K562 (cell line): Measurements from ENCODE around the gene NPEPPS. TPM values are rescaled to one million over a fixed set of nuclear protein-coding genes. Genes with fewer than 3 reads are reported as not detected.

Experiments
- BMI1 ChIP-seq: fragments of 150-350 bp; IDR thresholded peaks from 2 replicates; pipeline ENCODE4 v1.6.1; 2014; ENCODE audit warnings: low read length
- E2F3 ChIP-seq: fragments of 250-450 bp; sonication (Bioruptor Pico); IDR thresholded peaks from 2 replicates; pipeline ENCODE4 v1.4.0; 2020; ENCODE audit warnings: mild to moderate bottlenecking
- HEY1 ChIP-seq: fragments of 250-450 bp; sonication (Bioruptor Pico); IDR thresholded peaks from 2 replicates; pipeline ENCODE4 v1.5.0; 2020; ENCODE audit warnings: mild to moderate bottlenecking, moderate library complexity, borderline replicate concordance
- KLF13 ChIP-seq: fragments of 450-650 bp; IDR thresholded peaks from 2 replicates; pipeline ENCODE4 v1.6.1; 2016; ENCODE audit warnings: missing genetic modification characterization, low read depth, mild to moderate bottlenecking, missing compliant biosample characterization, moderate library complexity, borderline replicate concordance
- NFATC3 ChIP-seq: fragments of 450-650 bp; IDR thresholded peaks from 2 replicates; pipeline ENCODE4 v1.6.1; 2017; ENCODE audit warnings: mild to moderate bottlenecking
- POLR2AphosphoS5 ChIP-seq: IDR thresholded peaks from 2 replicates; pipeline ENCODE4 v1.6.1; 2011; ENCODE audit warnings: mild to moderate bottlenecking, low read depth, low read length, moderate library complexity; ENCODE audit not compliant: control insufficient read depth, insufficient read depth
- POU5F1 ChIP-seq: fragments of 150-350 bp; IDR thresholded peaks from 2 replicates; pipeline ENCODE4 v1.6.1; 2014; ENCODE audit warnings: borderline replicate concordance, low read length, low read depth, mild to moderate bottlenecking; ENCODE audit not compliant: partially characterized antibody
- SNRNP70 ChIP-seq: fragments of 200-400 bp; formaldehyde crosslinking; optimal IDR thresholded peaks from 2 replicates; pipeline ENCODE3; 2017; ENCODE audit warnings: low read depth, low read length
- SP2 ChIP-seq: IDR thresholded peaks from 2 replicates; pipeline ENCODE4 v1.6.1; 2011; ENCODE audit warnings: mild to moderate bottlenecking, low read depth, low read length, moderate library complexity; ENCODE audit not compliant: poor library complexity, severe bottlenecking; ENCODE audit errors: extremely low read depth
- UBTF ChIP-seq, 2 experiments: IDR thresholded peaks; 2 replicates each; pipeline ENCODE4 v1.6.1; 2012; ENCODE audit warnings: improper control_type of control experiment in 2 of 2, low read depth in 2 of 2, low read length in 2 of 2, borderline replicate concordance in 1 of 2
- ZNF212 ChIP-seq: fragments of 450-650 bp; formaldehyde crosslinking; IDR thresholded peaks from 2 replicates; pipeline ENCODE4 v1.4.0; 2020; ENCODE audit warnings: mild to moderate bottlenecking
- ZNF507 ChIP-seq: conservative IDR thresholded peaks from 2 replicates; pipeline ENCODE4 v1.6.1; 2017; ENCODE audit warnings: missing genetic modification characterization, missing compliant biosample characterization
- polyA plus RNA-seq, 8 experiments: library from polyadenylated mRNA; depleted of rRNA in 4 of 8; stranded (reverse) in 5 of 8; unstranded in 3 of 8; fragments of >200 nt; fragmentation: Nextera tagmentation in 2 of 8; fragmentation: Illumina TruSeq in 1 of 8; extraction: Ambion mirVana in 2 of 8; extraction: Trizol in 1 of 8; gene quantifications; 2 replicates each; pipeline versions ENCODE4 v1.2.1 to v1.2.3, GENCODE V29; 2011 to 2014; ENCODE audit warnings: inconsistent platforms in 1 of 8, missing spikeins in 1 of 8
- total RNA-seq, 7 experiments: library from RNA; depleted of rRNA in 6 of 7; stranded (reverse); fragments of >200 nt in 6 of 7; fragmentation: Illumina TruSeq in 2 of 7; extraction: Trizol in 2 of 7; gene quantifications; 2 replicates each; pipeline versions ENCODE4 v1.2.1 to v1.2.3, GENCODE V29; 2011 to 2021; ENCODE audit warnings: low replicate concordance in 1 of 7
- TF ChIP-seq, protein P1 (sequence below): IDR thresholded peaks from 3 replicates; pipeline ENCODE4 v1.6.1; 2011; ENCODE audit warnings: borderline replicate concordance, mild to moderate bottlenecking, moderate library complexity; ENCODE audit not compliant: insufficient read length; ENCODE audit errors: extremely low read depth
- TF ChIP-seq, protein P2 (sequence below): fragments of 250-450 bp; sonication (Bioruptor Pico); IDR thresholded peaks from 2 replicates; pipeline ENCODE4 v1.4.0; 2020; ENCODE audit warnings: mild to moderate bottlenecking
- TF ChIP-seq, protein P3 (sequence below): sonication (generic); formaldehyde crosslinking; IDR thresholded peaks from 2 replicates; pipeline ENCODE4 v1.8.1; 2023; ENCODE audit warnings: mild to moderate bottlenecking, missing genetic modification reagents, moderate library complexity
- TF ChIP-seq, protein P4 (sequence below): sonication (generic); formaldehyde crosslinking; IDR thresholded peaks from 2 replicates; pipeline ENCODE4 v1.9.0; 2022; ENCODE audit warnings: mild to moderate bottlenecking, missing genetic modification reagents

NPEPPS gene
- total and polyA plus RNA-seq, 9 of the 15 experiments (the other 6 are each of a cell fraction or from before 2014, with no cell fraction given) = 21.4 to 108 (median 46.0) TPM

DNA sequence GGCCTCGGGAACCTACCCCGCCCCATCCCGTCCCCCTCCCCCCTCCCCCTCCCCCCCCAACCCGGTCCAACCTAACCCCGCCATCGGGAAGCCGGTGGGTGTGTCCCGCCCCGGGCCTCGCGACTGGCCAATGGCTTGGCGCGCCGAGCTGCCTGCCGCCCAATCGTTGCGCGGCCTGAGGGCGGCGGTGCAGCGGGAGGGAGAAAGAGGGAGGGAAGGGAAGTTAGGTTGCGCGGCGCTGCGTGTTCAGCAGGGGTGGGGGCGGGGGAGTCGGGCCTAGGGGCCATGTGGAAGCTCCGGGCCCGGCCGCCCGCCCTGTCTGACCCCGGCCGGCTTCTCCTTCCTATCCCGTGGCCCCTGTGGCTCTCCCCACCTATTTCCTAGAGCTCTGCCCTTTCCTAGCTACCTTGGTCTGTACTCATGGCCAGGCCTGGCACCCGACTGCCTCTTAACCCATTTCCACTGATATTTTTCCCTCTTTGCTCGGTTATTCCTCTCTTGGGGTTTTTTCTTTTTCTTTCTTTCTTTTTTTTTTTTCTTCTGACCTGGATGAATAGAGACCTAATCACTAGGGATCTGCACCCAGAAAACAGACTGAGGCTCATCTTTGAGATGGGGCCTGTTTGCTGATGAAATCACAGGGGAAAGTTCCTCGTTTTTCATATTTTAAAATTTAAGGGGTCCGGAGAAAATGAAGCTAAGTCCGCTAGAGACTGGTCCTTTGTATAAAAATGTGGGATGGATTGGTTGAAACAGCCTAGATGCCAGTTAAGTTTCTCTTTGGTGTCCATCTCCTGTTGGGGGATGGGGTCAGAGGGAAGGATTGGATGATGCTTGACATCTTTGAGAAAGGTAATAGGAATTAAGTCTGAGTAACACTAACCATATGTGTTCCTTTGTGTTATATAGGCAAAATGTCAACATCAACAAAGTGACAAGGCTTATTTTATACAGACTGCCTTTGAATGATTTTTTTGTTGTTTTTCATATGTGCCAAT, 119.9 kb downstream of the NPEPPS start (continued):
- TF ChIP-seq ZNF212 = no peak
- peak; percentile 81 for TF ChIP-seq SP2
- TF ChIP-seq E2F3 (CRISPR knock-in tag) = 0 out of 2 replicates have a peak, but pooled peaks have one; percentile 11
- TF ChIP-seq, protein P1, sequence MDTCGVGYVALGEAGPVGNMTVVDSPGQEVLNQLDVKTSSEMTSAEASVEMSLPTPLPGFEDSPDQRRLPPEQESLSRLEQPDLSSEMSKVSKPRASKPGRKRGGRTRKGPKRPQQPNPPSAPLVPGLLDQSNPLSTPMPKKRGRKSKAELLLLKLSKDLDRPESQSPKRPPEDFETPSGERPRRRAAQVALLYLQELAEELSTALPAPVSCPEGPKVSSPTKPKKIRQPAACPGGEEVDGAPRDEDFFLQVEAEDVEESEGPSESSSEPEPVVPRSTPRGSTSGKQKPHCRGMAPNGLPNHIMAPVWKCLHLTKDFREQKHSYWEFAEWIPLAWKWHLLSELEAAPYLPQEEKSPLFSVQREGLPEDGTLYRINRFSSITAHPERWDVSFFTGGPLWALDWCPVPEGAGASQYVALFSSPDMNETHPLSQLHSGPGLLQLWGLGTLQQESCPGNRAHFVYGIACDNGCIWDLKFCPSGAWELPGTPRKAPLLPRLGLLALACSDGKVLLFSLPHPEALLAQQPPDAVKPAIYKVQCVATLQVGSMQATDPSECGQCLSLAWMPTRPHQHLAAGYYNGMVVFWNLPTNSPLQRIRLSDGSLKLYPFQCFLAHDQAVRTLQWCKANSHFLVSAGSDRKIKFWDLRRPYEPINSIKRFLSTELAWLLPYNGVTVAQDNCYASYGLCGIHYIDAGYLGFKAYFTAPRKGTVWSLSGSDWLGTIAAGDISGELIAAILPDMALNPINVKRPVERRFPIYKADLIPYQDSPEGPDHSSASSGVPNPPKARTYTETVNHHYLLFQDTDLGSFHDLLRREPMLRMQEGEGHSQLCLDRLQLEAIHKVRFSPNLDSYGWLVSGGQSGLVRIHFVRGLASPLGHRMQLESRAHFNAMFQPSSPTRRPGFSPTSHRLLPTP = no peak
- TF ChIP-seq NFATC3 = no peak
- TF ChIP-seq SNRNP70 = no peak
- TF ChIP-seq, protein P2, sequence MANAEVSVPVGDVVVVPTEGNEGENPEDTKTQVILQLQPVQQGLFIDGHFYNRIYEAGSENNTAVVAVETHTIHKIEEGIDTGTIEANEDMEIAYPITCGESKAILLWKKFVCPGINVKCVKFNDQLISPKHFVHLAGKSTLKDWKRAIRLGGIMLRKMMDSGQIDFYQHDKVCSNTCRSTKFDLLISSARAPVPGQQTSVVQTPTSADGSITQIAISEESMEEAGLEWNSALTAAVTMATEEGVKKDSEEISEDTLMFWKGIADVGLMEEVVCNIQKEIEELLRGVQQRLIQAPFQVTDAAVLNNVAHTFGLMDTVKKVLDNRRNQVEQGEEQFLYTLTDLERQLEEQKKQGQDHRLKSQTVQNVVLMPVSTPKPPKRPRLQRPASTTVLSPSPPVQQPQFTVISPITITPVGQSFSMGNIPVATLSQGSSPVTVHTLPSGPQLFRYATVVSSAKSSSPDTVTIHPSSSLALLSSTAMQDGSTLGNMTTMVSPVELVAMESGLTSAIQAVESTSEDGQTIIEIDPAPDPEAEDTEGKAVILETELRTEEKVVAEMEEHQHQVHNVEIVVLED (CRISPR knock-in tag) = 0 out of 2 replicates have a peak, but pooled peaks have one; percentile 18
- TF ChIP-seq, protein P3, sequence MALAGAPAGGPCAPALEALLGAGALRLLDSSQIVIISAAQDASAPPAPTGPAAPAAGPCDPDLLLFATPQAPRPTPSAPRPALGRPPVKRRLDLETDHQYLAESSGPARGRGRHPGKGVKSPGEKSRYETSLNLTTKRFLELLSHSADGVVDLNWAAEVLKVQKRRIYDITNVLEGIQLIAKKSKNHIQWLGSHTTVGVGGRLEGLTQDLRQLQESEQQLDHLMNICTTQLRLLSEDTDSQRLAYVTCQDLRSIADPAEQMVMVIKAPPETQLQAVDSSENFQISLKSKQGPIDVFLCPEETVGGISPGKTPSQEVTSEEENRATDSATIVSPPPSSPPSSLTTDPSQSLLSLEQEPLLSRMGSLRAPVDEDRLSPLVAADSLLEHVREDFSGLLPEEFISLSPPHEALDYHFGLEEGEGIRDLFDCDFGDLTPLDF (CRISPR knock-in tag) = no peak
- no peak for TF ChIP-seq BMI1
- no peak for TF ChIP-seq HEY1 (CRISPR knock-in tag)
- TF ChIP-seq, protein P4, sequence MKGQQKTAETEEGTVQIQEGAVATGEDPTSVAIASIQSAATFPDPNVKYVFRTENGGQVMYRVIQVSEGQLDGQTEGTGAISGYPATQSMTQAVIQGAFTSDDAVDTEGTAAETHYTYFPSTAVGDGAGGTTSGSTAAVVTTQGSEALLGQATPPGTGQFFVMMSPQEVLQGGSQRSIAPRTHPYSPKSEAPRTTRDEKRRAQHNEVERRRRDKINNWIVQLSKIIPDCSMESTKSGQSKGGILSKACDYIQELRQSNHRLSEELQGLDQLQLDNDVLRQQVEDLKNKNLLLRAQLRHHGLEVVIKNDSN (CRISPR knock-in tag) = no peak
- TF ChIP-seq KLF13 (tag) = no peak
- no peak for TF ChIP-seq ZNF507 (tag)
- peak; percentile 50; the same call in 1 of the 2 replicates for TF ChIP-seq POLR2AphosphoS5
- TF ChIP-seq POU5F1 = no peak
- no peak for TF ChIP-seq UBTF (IDR thresholded peaks at IDR 0.05; ENCODE audit: borderline replicate concordance in 1 of 2, low read depth in 2 of 2, low read length in 2 of 2)
